Suprapubic skin (tissue), 3 donors: ENCODE measurements around the gene TPCN2.

Source experiments
- POLR2A ChIP-seq, 2 donors: fragments of 450-650 bp; IDR thresholded peaks; one replicate each; pipeline ENCODE4 v1.6.1; 2017; ENCODE audit warnings: antibody characterized with exemption in 2 of 2, mild to moderate bottlenecking in 2 of 2, moderate library complexity in 2 of 2
- TF ChIP-seq, protein P1 (sequence below), 2 donors: fragments of 200-600 bp in 1 of 2; fragments of 450-650 bp in 1 of 2; sonication (generic) in 1 of 2; IDR thresholded peaks; one replicate each; pipeline ENCODE4 v1.5.1; 2016 to 2019; ENCODE audit warnings: antibody characterized with exemption in 2 of 2, mild to moderate bottlenecking in 1 of 2, moderate library complexity in 1 of 2

DNA sequence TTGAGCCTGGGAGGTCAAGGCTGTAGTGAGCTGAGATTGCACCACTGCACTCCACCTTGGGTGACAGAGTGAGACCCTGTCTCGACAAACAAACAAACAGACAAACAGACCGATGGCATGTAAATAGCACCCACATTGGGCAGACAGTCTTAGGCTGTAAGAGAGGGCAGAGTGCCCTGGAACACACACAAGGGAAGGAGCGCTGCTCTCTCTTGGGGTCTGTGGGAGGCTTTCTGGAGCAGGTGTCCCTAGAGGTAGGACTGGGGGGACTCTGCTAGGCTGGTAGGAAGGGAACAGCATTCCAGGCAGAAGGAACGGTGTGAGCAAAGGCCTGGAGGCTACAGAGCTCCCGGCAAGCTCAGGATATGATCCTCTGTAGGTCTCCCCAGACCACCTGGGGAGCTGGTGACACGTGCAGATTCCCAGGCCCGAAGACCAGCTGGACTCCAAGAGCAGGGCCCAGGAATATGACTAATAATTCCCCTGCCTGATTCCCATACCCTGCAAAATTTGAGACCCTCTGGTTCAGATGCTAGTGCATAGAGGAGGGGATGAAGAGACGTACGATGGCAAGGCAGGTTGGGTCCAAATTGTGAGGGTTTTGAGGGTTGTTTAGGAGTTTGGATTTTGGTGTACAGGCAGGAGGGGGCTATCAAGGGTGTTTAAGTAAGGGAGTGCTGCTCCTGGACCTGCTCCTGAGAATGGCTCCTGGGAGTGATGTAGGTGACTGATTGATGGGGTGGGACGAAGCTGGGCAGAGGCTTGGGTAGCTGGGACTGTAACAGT, 118.6 kb downstream of the TPCN2 start:
- TF ChIP-seq, protein P1, sequence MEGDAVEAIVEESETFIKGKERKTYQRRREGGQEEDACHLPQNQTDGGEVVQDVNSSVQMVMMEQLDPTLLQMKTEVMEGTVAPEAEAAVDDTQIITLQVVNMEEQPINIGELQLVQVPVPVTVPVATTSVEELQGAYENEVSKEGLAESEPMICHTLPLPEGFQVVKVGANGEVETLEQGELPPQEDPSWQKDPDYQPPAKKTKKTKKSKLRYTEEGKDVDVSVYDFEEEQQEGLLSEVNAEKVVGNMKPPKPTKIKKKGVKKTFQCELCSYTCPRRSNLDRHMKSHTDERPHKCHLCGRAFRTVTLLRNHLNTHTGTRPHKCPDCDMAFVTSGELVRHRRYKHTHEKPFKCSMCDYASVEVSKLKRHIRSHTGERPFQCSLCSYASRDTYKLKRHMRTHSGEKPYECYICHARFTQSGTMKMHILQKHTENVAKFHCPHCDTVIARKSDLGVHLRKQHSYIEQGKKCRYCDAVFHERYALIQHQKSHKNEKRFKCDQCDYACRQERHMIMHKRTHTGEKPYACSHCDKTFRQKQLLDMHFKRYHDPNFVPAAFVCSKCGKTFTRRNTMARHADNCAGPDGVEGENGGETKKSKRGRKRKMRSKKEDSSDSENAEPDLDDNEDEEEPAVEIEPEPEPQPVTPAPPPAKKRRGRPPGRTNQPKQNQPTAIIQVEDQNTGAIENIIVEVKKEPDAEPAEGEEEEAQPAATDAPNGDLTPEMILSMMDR (IDR thresholded peaks at IDR 0.05) = no peak
- no peak for TF ChIP-seq POLR2A (IDR thresholded peaks at IDR 0.05)
